UCSD-AML1 (cell line): ENCODE data around the gene IGFBP3.

Experiments
- DNase-seq: peaks from one replicate; lab custom pipeline; 2025; ENCODE audit not compliant: unreplicated experiment; lab: John Stamatoyannopoulos, UW

Gene IGFBP3

DNA sequence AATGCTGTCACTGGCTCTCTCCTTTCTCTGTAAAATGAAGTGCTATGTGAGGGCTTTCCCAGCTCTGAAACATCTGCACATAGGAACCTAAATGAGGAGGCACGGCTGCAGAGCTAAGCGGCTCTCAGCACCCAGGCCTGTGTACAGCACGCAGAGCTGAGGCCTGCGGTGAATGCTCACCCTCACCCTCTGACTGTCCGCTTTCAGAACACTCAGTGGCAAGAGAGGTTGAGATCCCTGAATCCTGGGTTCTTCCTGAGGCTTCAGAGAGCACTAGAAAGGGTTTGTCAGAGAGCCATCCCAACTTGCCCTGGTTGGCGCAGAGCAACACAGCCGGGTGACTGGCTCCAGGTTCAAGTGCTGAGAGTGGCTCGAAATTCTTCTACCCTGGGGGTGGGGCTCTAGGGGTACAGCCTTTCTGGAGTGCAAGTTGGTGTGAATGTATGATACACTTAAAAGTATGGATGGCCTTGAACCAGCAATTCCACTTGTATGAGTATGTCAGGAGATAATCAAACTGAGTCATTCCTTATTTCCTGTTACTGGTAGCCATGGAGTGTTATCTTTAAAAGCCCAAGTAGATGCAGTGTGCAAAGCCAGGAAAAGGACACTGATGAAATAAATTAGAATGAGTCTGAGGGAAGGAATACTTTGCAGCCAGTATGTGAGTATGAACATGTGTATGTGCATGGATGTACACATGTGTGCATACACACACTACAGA is 46.5 kb downstream of the IGFBP3 start:
- DNase-seq = no peak

DNA sequence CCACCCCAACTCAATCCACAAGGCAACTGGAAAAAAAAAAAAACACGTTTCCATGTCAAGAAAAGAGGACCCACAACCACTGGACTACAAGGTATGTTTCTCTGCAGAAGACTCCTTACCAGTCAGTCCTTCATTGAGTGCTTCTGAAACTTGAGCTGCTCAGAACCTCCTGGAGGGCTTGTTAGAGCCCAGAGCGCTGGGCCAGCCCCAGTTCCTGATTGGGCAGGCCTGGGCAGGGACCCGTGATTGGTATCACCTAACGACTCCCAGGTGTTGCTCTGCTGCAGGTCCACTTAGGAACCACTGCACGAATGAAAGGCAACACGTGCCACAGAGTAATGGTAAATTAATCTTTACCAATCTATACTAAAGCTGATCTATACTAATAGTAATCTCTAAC is 47.7 kb downstream of the IGFBP3 start:
- DNase-seq = no peak

DNA sequence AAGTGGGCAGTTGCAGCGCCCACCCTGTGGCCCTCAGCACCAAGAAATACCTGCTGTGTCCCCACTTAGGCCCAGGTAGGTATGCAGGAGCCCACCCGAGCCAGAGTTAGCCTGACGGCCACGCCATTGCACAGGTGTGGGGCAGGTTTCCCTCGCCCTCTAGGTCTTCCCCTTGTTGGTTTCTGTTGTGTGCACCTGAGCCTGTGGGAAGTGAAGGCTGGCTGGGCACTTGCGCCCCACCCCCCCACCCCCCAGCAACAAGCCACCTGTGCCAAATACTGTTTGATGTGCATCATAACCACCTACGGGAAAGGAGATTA is 48.1 kb downstream of the IGFBP3 start, which contains the start of gene CCDC201:
Gene CCDC201, minus strand, starts transcription at position 48 of the 320 bp plus-strand sequence. CDS start 75 bp downstream, outside the sequence.
- no peak for DNase-seq

DNA sequence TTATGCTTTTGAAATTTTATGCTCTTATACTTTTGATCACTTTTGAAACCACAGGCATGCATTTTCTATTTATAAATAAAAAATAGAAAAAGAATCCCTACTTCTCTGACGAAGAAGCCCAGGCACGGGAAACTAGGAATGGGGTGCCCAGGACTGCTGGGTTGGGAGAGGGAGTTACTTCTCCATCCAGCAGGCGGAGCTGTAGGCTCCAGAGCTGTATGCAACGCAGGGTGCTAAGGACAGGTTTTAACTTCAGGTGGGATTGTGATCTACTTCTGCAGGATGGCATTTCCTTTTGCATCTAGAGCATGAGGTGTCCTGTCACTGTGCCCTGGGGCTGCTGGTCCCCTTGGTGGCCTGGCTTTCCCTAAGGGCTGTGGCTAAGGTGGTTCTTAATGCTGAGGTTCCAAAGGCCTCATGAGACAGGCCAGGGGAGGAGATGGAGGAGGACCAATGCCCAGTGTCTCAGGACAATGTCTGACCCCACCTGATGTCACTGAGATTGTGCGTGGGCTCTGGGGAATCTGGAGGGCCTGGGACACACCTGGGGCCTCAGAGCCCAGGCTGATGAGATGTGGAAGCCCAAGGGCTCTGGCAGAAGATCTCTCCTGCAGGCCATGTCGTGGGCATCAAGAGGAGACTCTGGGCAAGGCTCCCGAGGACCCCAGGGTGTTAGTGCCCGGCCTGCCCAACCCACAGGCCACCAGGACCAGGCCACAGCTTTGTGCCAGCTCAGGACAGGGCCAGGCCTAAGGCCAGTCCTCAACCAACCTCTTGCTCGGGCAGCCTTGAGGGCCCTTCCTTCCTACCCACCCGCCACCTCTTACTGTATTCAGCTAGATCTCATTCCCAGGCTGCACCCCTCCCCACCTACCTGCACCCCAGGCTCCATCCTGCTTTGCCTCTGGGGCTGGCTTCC is 48.7 kb downstream of the IGFBP3 start:
- DNase-seq = no peak

DNA sequence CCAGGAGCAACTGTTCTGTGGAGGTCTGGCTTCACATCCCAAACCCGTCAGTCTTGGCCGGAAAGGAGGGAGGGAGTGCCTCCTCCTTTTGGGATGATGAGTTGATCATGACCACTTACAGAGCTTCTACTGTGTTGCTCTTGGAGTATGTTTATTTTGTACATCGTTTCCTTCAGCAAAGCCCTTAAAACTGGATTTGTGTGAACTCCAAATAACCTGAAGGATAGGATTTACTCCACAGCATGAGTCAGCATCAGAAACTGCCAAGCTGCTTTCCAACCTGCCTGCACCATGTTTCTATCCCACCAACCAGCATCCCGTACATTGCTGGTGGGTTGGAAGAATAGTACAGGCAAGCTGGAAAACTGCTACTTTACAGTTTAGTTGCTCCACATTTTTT is 51.6 kb downstream of the IGFBP3 start:
- DNase-seq = no peak

DNA sequence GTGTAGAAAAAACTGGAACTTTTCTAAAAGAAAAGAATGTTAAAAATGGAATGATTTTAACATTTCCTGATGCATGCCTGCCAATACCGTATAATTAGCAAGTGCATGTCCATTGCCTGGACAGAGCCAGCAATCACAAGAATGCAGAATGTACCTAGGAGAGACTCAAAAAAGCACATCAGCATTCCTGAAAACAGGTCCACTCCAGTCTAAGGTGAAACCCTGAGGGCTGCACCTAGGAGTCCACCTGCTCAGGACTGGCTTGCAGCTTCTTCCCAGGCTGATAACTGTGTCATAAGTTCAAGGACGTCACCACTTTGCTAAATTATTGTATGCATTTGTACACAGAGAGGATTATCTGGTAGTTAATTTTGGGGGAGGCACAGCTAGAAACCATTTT is 53.6 kb downstream of the IGFBP3 start:
- no peak for DNase-seq

DNA sequence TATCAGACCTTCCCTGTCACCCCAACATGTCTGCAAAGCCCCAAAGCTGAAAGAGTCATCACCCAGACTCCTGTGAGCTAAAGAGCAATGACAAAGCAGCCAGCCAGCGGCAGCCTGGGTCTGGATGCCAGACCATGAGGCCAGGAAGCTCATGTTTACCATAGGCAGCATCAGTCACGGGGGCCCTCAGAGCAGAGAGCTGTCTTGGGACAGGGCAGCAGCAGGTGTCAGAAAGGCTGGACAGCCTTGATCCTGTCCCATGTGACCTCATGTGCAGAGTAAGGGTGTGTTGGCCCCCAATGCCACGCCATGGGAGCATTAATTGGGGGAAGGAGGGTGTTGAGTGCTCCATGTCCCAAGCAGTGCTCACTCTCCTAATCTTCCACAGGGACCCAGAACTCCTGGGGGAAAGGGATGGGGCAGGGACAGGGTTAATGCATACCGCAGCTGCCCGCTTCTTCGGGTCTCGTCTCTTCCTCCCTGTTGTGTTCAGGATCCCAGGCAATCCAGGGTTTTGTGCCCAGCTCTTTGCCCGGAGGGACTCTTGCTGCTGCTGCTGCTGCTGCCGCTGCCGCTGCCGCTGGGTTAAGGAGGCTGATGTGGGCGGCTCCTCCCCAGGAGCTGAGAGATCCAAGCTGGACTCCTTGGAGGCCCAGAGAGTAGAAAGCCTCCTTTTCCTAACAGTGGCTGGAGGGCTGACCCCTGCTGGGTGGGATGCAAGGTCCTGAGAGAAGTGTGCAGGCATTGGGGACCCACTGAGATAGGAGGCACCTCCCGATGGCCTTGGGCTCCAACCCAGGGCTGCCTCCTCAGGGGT is 55.3 kb downstream of the IGFBP3 start:
- DNase-seq = no peak

DNA sequence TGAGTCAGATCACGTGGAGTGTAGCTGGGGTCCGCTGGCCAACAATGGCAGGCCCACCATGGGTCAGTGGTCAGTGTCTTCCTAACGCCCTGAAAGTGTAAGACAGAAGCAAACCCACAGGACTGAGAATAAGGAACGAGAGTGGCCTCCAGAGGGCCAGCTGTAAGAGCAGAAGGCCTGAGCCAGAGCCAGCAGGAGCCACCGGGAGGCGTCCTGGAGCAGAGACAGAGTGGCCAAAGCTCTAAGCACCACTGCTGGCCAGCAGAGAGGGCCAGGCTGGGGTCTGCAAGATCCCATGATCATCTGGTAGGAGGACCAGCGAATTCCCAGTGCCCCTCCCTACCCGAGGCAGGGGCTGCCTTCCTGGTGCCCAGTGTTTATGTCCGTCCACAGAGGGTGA is 57.4 kb downstream of the IGFBP3 start:
- DNase-seq = no peak
